DND-41 (cell line): Measurements from ENCODE around the gene COPS8.

Experiments used
- EZH2 ChIP-seq: IDR thresholded peaks from 3 replicates; pipeline ENCODE4 v1.6.1; 2012; ENCODE audit warnings: borderline replicate concordance, low read depth, mild to moderate bottlenecking, moderate library complexity, low read length, inconsistent platforms; ENCODE audit not compliant: severe bottlenecking
- TF ChIP-seq, protein P1 (sequence below): IDR thresholded peaks from 2 replicates; pipeline ENCODE4 v1.5.1; 2012; ENCODE audit warnings: borderline replicate concordance, low read length, moderate library complexity, mild to moderate bottlenecking; ENCODE audit not compliant: poor library complexity, severe bottlenecking; ENCODE audit errors: extremely low read depth

DNA sequence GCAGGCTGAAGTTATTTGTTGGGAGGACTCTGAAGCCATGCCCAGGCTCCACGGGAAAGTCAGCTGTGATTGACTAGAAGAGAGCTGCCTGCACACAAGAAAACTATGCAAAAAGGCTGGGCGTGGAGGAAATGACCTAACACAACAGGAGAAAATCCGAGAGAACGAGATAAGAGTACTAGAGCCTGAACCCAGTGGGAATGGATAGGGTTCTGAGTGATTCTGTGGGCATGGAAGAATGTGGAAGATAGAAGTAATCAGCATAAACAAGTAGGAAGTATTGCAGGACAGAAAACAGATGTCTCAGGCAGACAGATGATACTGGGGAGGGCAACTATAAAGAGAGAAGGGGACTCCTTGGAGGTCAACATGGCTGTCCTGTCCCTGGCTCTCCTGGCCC lies 12.1 kb upstream of the COPS8 start:
- TF ChIP-seq, protein P1, sequence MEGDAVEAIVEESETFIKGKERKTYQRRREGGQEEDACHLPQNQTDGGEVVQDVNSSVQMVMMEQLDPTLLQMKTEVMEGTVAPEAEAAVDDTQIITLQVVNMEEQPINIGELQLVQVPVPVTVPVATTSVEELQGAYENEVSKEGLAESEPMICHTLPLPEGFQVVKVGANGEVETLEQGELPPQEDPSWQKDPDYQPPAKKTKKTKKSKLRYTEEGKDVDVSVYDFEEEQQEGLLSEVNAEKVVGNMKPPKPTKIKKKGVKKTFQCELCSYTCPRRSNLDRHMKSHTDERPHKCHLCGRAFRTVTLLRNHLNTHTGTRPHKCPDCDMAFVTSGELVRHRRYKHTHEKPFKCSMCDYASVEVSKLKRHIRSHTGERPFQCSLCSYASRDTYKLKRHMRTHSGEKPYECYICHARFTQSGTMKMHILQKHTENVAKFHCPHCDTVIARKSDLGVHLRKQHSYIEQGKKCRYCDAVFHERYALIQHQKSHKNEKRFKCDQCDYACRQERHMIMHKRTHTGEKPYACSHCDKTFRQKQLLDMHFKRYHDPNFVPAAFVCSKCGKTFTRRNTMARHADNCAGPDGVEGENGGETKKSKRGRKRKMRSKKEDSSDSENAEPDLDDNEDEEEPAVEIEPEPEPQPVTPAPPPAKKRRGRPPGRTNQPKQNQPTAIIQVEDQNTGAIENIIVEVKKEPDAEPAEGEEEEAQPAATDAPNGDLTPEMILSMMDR = no peak
- no peak for TF ChIP-seq EZH2
